ENCODE data around the gene PDE3A.

Gene PDE3A

GRCh38 chr12:20507056-20507455 is 138.7 kb downstream of the PDE3A start:
- no peak overlapping the region for H3K4me3 ChIP-seq (ENCODE audit: low read depth, low read length)
- no peak for DNase-seq (ENCODE audit: low read depth)
- no peak for TF ChIP-seq CTCF (IDR thresholded peaks at IDR 0.05; ENCODE audit: control insufficient read depth, extremely low read depth, insufficient read depth)

- no peak for TF ChIP-seq CTCF (IDR thresholded peaks at IDR 0.05; ENCODE audit: control insufficient read depth, extremely low read depth, insufficient read depth)
- DNase-seq (ENCODE audit: low read depth): no peak
- no peak overlapping the region for H3K4me3 ChIP-seq (ENCODE audit: low read depth, low read length)
Observed at GRCh38 chr12:20507711-20508110, 139.4 kb downstream of the PDE3A start.

- DNase-seq (ENCODE audit: low read depth): no peak
- H3K4me3 ChIP-seq (ENCODE audit: low read depth, low read length): no peak overlapping the region
- TF ChIP-seq CTCF (IDR thresholded peaks at IDR 0.05; ENCODE audit: control insufficient read depth, extremely low read depth, insufficient read depth): no peak
Observed at GRCh38 chr12:20508359-20508758, 140.0 kb downstream of the PDE3A start.

- no peak overlapping the region for H3K4me3 ChIP-seq (ENCODE audit: low read depth, low read length)
- no peak for TF ChIP-seq CTCF (IDR thresholded peaks at IDR 0.05; ENCODE audit: control insufficient read depth, extremely low read depth, insufficient read depth)
- no peak for DNase-seq (ENCODE audit: low read depth)
Observed at GRCh38 chr12:20508962-20509361, 140.6 kb downstream of the PDE3A start.

- no peak for DNase-seq (ENCODE audit: low read depth)
- no peak overlapping the region for H3K4me3 ChIP-seq (ENCODE audit: low read depth, low read length)
- TF ChIP-seq CTCF (IDR thresholded peaks at IDR 0.05; ENCODE audit: control insufficient read depth, extremely low read depth, insufficient read depth): no peak
Observed at GRCh38 chr12:20510811-20511210, 142.5 kb downstream of the PDE3A start.

GRCh38 chr12:20513189-20513588 is 144.9 kb downstream of the PDE3A start:
- TF ChIP-seq CTCF (IDR thresholded peaks at IDR 0.05; ENCODE audit: control insufficient read depth, extremely low read depth, insufficient read depth): no peak
- no peak for DNase-seq (ENCODE audit: low read depth)
- no peak overlapping the region for H3K4me3 ChIP-seq (ENCODE audit: low read depth, low read length)

- no peak for TF ChIP-seq CTCF (IDR thresholded peaks at IDR 0.05; ENCODE audit: control insufficient read depth, extremely low read depth, insufficient read depth)
- DNase-seq (ENCODE audit: low read depth): no peak
- H3K4me3 ChIP-seq (ENCODE audit: low read depth, low read length): no peak overlapping the region
Observed at GRCh38 chr12:20514598-20514997, 146.3 kb downstream of the PDE3A start.
